Measurements from ENCODE around the gene HILPDA. TPM values are rescaled to one million over a fixed set of nuclear protein-coding genes. Genes with fewer than 3 reads are reported as not detected.

Gene HILPDA
- total and polyA plus RNA-seq, 2 experiments from 2014 or later = 38.5 to 57.5 TPM

DNA sequence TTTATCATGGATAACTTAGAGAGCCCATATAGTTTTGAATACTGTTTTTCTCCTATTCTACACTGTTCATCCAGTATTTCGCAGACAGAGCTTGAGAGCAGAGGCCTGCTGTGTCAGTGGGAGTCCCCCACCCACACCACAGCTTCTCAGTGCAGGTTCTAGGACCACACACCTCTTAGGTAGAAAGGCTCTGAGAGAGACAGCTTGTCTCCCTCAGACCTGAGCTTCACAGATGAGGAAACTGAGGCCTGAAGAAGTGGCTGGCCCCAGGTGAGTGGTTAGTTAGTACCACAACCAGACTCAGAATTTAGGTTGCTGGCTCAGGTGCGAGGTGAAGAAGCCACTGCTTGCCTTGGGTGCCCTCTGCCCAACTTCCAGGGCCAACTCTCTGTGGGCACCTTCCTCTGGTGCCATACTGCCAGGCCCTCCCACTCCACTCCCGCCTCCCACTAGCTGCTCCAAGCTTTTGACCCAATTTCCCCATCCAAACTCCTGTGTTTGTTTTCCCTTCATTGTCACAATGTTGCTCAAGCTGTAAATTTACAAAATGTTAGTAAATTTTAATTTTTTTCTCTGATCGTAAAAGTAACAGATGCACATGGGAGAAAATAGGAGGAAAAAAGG lies 7.6 kb upstream of the HILPDA start:
- H3K27ac ChIP-seq (ENCODE audit: low read depth) = no peak overlapping the region
- no peak overlapping the region for H2AFZ ChIP-seq
- H3K27me3 ChIP-seq (ENCODE audit: insufficient read depth) = no peaks in the 10 kb centered on the region
- H3F3A ChIP-seq (replicated peaks; ENCODE audit: low read depth) = no peaks in the 10 kb centered on the region
- H3K4me3 ChIP-seq = no peak overlapping the region
- H3K79me2 ChIP-seq (replicated peaks; ENCODE audit: insufficient read depth) = no peaks in the 10 kb centered on the region
- Mint-ChIP-seq H3K4me3 (no peak overlapping the region), H3K27me3 (ENCODE audit: insufficient read depth, low read depth, poor library complexity) (peaks cover 2% of the 10 kb centered on the region), H3K36me3 (ENCODE audit: low read depth) (no peaks in the 10 kb centered on the region), H3K27ac (no peak overlapping the region), H3K4me1 (peaks cover 12% of the 10 kb centered on the region), H3K9me3 (no peaks in the 10 kb centered on the region)
- TF ChIP-seq, protein P1, sequence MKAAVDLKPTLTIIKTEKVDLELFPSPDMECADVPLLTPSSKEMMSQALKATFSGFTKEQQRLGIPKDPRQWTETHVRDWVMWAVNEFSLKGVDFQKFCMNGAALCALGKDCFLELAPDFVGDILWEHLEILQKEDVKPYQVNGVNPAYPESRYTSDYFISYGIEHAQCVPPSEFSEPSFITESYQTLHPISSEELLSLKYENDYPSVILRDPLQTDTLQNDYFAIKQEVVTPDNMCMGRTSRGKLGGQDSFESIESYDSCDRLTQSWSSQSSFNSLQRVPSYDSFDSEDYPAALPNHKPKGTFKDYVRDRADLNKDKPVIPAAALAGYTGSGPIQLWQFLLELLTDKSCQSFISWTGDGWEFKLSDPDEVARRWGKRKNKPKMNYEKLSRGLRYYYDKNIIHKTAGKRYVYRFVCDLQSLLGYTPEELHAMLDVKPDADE (IDR thresholded peaks at IDR 0.05) = no peak
- H3K9me2 ChIP-seq (ENCODE audit: insufficient read depth) = no peaks in the 10 kb centered on the region
- ATAC-seq (no peak), DNase-seq (ENCODE audit: low spot score) (no peak)
- H3K36me3 ChIP-seq (ENCODE audit: insufficient read depth) = no peaks in the 10 kb centered on the region
- no peak overlapping the region for H3K4me2 ChIP-seq
- H3K4me1 ChIP-seq (ENCODE audit: insufficient read depth) = no peaks in the 10 kb centered on the region
- H4K20me1 ChIP-seq (replicated peaks; ENCODE audit: insufficient read depth) = no peaks in the 10 kb centered on the region

- no peaks in the 10 kb centered on the region for H3K9me2 ChIP-seq (ENCODE audit: insufficient read depth)
- H3K36me3 ChIP-seq (ENCODE audit: insufficient read depth) = no peaks in the 10 kb centered on the region
- ATAC-seq = no peak
- Mint-ChIP-seq H3K27ac (no peak overlapping the region), H3K4me3 (no peak overlapping the region), H3K4me1 (peaks cover 13% of the 10 kb centered on the region), H3K27me3 (ENCODE audit: insufficient read depth, low read depth, poor library complexity) (peaks cover 2% of the 10 kb centered on the region), H3K9me3 (no peaks in the 10 kb centered on the region), H3K36me3 (ENCODE audit: low read depth) (no peaks in the 10 kb centered on the region)
- no peaks in the 10 kb centered on the region for H4K20me1 ChIP-seq (replicated peaks; ENCODE audit: insufficient read depth)
- H2AFZ ChIP-seq = no peak overlapping the region
- H3K27ac ChIP-seq (ENCODE audit: low read depth) = no peak overlapping the region
- no peak overlapping the region for H3K4me3 ChIP-seq
- H3K79me2 ChIP-seq (replicated peaks; ENCODE audit: insufficient read depth) = no peaks in the 10 kb centered on the region
- no peaks in the 10 kb centered on the region; the same call in 1 of the 2 replicates for H3F3A ChIP-seq (replicated peaks; ENCODE audit: low read depth)
- H3K4me1 ChIP-seq (ENCODE audit: insufficient read depth) = peaks cover 4% of the 10 kb centered on the region
- no peak for DNase-seq (ENCODE audit: low spot score)
- no peak overlapping the region for H3K4me2 ChIP-seq
- H3K27me3 ChIP-seq (ENCODE audit: insufficient read depth) = no peaks in the 10 kb centered on the region
- no peak for TF ChIP-seq STAT1 (IDR thresholded peaks at IDR 0.05; ENCODE audit: unreplicated experiment)
- TF ChIP-seq, protein P1 (IDR thresholded peaks at IDR 0.05) = no peak
- TF ChIP-seq, protein P2, sequence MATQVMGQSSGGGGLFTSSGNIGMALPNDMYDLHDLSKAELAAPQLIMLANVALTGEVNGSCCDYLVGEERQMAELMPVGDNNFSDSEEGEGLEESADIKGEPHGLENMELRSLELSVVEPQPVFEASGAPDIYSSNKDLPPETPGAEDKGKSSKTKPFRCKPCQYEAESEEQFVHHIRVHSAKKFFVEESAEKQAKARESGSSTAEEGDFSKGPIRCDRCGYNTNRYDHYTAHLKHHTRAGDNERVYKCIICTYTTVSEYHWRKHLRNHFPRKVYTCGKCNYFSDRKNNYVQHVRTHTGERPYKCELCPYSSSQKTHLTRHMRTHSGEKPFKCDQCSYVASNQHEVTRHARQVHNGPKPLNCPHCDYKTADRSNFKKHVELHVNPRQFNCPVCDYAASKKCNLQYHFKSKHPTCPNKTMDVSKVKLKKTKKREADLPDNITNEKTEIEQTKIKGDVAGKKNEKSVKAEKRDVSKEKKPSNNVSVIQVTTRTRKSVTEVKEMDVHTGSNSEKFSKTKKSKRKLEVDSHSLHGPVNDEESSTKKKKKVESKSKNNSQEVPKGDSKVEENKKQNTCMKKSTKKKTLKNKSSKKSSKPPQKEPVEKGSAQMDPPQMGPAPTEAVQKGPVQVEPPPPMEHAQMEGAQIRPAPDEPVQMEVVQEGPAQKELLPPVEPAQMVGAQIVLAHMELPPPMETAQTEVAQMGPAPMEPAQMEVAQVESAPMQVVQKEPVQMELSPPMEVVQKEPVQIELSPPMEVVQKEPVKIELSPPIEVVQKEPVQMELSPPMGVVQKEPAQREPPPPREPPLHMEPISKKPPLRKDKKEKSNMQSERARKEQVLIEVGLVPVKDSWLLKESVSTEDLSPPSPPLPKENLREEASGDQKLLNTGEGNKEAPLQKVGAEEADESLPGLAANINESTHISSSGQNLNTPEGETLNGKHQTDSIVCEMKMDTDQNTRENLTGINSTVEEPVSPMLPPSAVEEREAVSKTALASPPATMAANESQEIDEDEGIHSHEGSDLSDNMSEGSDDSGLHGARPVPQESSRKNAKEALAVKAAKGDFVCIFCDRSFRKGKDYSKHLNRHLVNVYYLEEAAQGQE (IDR thresholded peaks at IDR 0.05; ENCODE audit: unreplicated experiment) = no peak
- no peak for TF ChIP-seq CREB1 (CRISPR knock-in tag; IDR thresholded peaks at IDR 0.05; ENCODE audit: low read depth)
- no peak for TF ChIP-seq CTCF (conservative IDR thresholded peaks at IDR 0.05; ENCODE audit: low read depth in 2 of 2)
- TF ChIP-seq EZH2phosphoT487 (IDR thresholded peaks at IDR 0.05; ENCODE audit: unreplicated experiment) = no peak
- no peak for TF ChIP-seq ZNF331 (CRISPR knock-in tag; IDR thresholded peaks at IDR 0.05; ENCODE audit: low read depth)
Observed at GRCh38 chr7:128448751-128449302, 6.9 kb upstream of the HILPDA start.
